ENCODE measurements around the gene COPZ2.

GRCh38 chr17:48038687-48039086, 1.1 kb upstream of the COPZ2 start:
- TF ChIP-seq ZNF274 (IDR thresholded peaks at IDR 0.05; ENCODE audit: low read depth, low read length) (no peak), YY1 (IDR thresholded peaks at IDR 0.05; ENCODE audit: insufficient read depth, insufficient read length) (no peak)

Measured in NT2/D1 (cell line).